Activated B cell treated with CpG ODN at 0.5 μM for 24 hours (primary cell): ENCODE data around the gene USH1G. TPM values are rescaled to one million over a fixed set of nuclear protein-coding genes. Genes with fewer than 3 reads are reported as not detected.

Experiments used
- ATAC-seq: fragments of 200-7000 bp; cut with Tn5 transposase; one replicate; pipeline ENCODE4 v1.10.0; 2021; ENCODE audit warnings: low read depth, mild to moderate bottlenecking, moderate library complexity
- CTCF ChIA-PET: fragments of 350-600 bp; sonication (Branson Sonifier 250); formaldehyde crosslinking; loops from one replicate; lab custom pipeline; 2021; ENCODE audit warnings: antibody characterized with exemption; lab: Charles Lee
- POLR2A ChIA-PET: fragments of 350-600 bp; sonication (Branson Sonifier 250); formaldehyde crosslinking; loops from one replicate; lab custom pipeline; 2021; ENCODE audit warnings: antibody characterized with exemption; lab: Charles Lee
- DNase-seq: peaks from one replicate; pipeline ENCODE4 v3.0.0; 2022
- H3K27ac Mint-ChIP-seq: one replicate; pipeline ENCODE4 v1.8.0; 2020; ENCODE audit warnings: mixed read lengths
- H3K27me3 Mint-ChIP-seq: one replicate; pipeline ENCODE4 v1.8.0; 2021; ENCODE audit warnings: mixed read lengths
- H3K36me3 Mint-ChIP-seq: one replicate; pipeline ENCODE4 v1.8.0; 2021; ENCODE audit warnings: low read depth, mixed read lengths
- H3K4me1 Mint-ChIP-seq: one replicate; pipeline ENCODE4 v1.8.0; 2021; ENCODE audit warnings: mixed read lengths
- H3K4me3 Mint-ChIP-seq: one replicate; pipeline ENCODE4 v1.8.0; 2020; ENCODE audit warnings: mild to moderate bottlenecking, mixed read lengths
- H3K9me3 Mint-ChIP-seq: one replicate; pipeline ENCODE4 v1.8.0; 2020; ENCODE audit warnings: mixed read lengths
- CTCF ChIP-seq: fragments of 200-600 bp; IDR thresholded peaks from one replicate; pipeline ENCODE4 v1.8.0; 2022; ENCODE audit warnings: antibody characterized with exemption, mild to moderate bottlenecking
- intact Hi-C: fragments of 100-400 bp; cut with micrococcal nuclease; formaldehyde crosslinking; loops from one replicate; pipeline ENCODE4 v1.15.1; 2024
- total RNA-seq: library from RNA; stranded (reverse); gene quantifications from 2 replicates; pipeline ENCODE4 v1.2.3, GENCODE V29; 2022

The USH1G gene
- total RNA-seq, 1 donor from 2014 or later, result not detected

GRCh38 chr17:74893936-74894671 lies 29.0 kb downstream of the USH1G start:
- CTCF ChIA-PET, result no interaction called here
- no peak for TF ChIP-seq CTCF
- no peak for ATAC-seq
- Mint-ChIP-seq H3K36me3 (no peaks in the 10 kb centered on the region), H3K9me3 (no peaks in the 10 kb centered on the region), H3K27me3 (peaks cover 22% of the 10 kb centered on the region), H3K4me3 (peak overlapping the region; percentile 37), H3K27ac (no peak overlapping the region), H3K4me1 (peaks cover 4% of the 10 kb centered on the region)
- no peak for DNase-seq
- POLR2A ChIA-PET, result no interaction called here
- intact Hi-C loops, result no loop called here

GRCh38 chr17:74892974-74893911 lies 29.8 kb downstream of the USH1G start, which contains the start of gene FADS6:
FADS6 (minus strand) TSS chr17:74893633; CDS start chr17:74893595, 38 bp downstream.
- no peaks in the 10 kb centered on the region for H3K36me3 Mint-ChIP-seq
- DNase-seq (no peak), ATAC-seq (no peak)
- peaks cover 4% of the 10 kb centered on the region for H3K4me1 Mint-ChIP-seq
- CTCF ChIA-PET, result interaction anchor here (0.5 kb wide), 1 partner anchor 102 kb away, joined by 3 read pairs; no protein-coding TSS in a partner anchor
- H3K9me3 Mint-ChIP-seq, result no peaks in the 10 kb centered on the region
- H3K4me3 Mint-ChIP-seq, result peak within 1 kb of the TSS; percentile 37
- intact Hi-C loops, result no loop called here
- peaks cover 23% of the 10 kb centered on the region for H3K27me3 Mint-ChIP-seq
- no peak for TF ChIP-seq CTCF
- no peak within 1 kb of the TSS for H3K27ac Mint-ChIP-seq
- POLR2A ChIA-PET, result no interaction called here

- ChIA-PET POLR2A (no interaction called here), CTCF (no interaction called here)
- Mint-ChIP-seq H3K4me1 (peaks cover 4% of the 10 kb centered on the region), H3K36me3 (no peaks in the 10 kb centered on the region), H3K9me3 (no peaks in the 10 kb centered on the region), H3K4me3 (no peak overlapping the region), H3K27me3 (peaks cover 25% of the 10 kb centered on the region), H3K27ac (no peak overlapping the region)
- no peak for ATAC-seq
- intact Hi-C loops, result no loop called here
- no peak for DNase-seq
- no peak for TF ChIP-seq CTCF
Measured at GRCh38 chr17:74892013-74892841, 30.8 kb downstream of the USH1G start.

- H3K36me3 Mint-ChIP-seq, result no peaks in the 10 kb centered on the region
- DNase-seq (no peak), ATAC-seq (no peak)
- intact Hi-C loops, result no loop called here
- peaks cover 4% of the 10 kb centered on the region for H3K4me1 Mint-ChIP-seq
- TF ChIP-seq CTCF, result no peak
- ChIA-PET POLR2A (no interaction called here), CTCF (no interaction called here)
- H3K9me3 Mint-ChIP-seq, result no peaks in the 10 kb centered on the region
- H3K27ac Mint-ChIP-seq, result no peak overlapping the region
- H3K4me3 Mint-ChIP-seq, result no peak overlapping the region
- H3K27me3 Mint-ChIP-seq, result peaks cover 29% of the 10 kb centered on the region
Measured at GRCh38 chr17:74890554-74890953, 32.5 kb downstream of the USH1G start.
